HepG2 (cell line): ENCODE measurements around the gene HBEGF. TPM values are rescaled to one million over a fixed set of nuclear protein-coding genes. Genes with fewer than 3 reads are reported as not detected.
A peak's percentile ranks its signal among the peaks of the same experiment; 100 is the strongest.

ENCODE experiments used
- AFF4 ChIP-seq: sonication (generic); formaldehyde crosslinking; IDR thresholded peaks from 2 replicates; pipeline ENCODE4 v1.4.0; 2020; ENCODE audit warnings: missing genetic modification reagents
- CCAR2 ChIP-seq: fragments of 200-400 bp; formaldehyde crosslinking; optimal IDR thresholded peaks from 2 replicates; pipeline ENCODE3; 2018; ENCODE audit warnings: low read depth, mild to moderate bottlenecking, low read length, moderate library complexity
- GFI1 ChIP-seq: sonication (generic); formaldehyde crosslinking; IDR thresholded peaks from 2 replicates; pipeline ENCODE4 v1.5.0; 2020; ENCODE audit warnings: missing genetic modification reagents, mild to moderate bottlenecking, borderline replicate concordance
- HIVEP1 ChIP-seq: sonication (generic); formaldehyde crosslinking; IDR thresholded peaks from 2 replicates; pipeline ENCODE4 v1.4.0; 2020; ENCODE audit warnings: mild to moderate bottlenecking, missing genetic modification reagents
- HOXA5 ChIP-seq: sonication (generic); formaldehyde crosslinking; IDR thresholded peaks from 2 replicates; pipeline ENCODE4 v1.4.0; 2020; ENCODE audit warnings: missing genetic modification reagents
- IKZF5 ChIP-seq: IDR thresholded peaks from 2 replicates; pipeline ENCODE4 v1.6.1; 2018; ENCODE audit warnings: missing genetic modification reagents, mild to moderate bottlenecking, missing compliant biosample characterization
- JUND ChIP-seq: sonication (generic); formaldehyde crosslinking; IDR thresholded peaks from 2 replicates; pipeline ENCODE4 v1.8.0; 2022; ENCODE audit warnings: mild to moderate bottlenecking, missing genetic modification reagents
- NFE2 ChIP-seq: sonication (generic); formaldehyde crosslinking; IDR thresholded peaks from 2 replicates; pipeline ENCODE4 v1.4.0; 2020; ENCODE audit warnings: missing genetic modification reagents
- PLRG1 ChIP-seq: fragments of 450-650 bp; conservative IDR thresholded peaks from 2 replicates; pipeline ENCODE4 v1.6.1; 2016
- TEAD2 ChIP-seq: sonication (generic); formaldehyde crosslinking; IDR thresholded peaks from 2 replicates; pipeline ENCODE4 v1.9.0; 2021; ENCODE audit warnings: missing genetic modification reagents
- ZHX1 ChIP-seq: sonication (generic); formaldehyde crosslinking; IDR thresholded peaks from 2 replicates; pipeline ENCODE4 v1.8.1; 2022; ENCODE audit warnings: low read depth, mild to moderate bottlenecking, missing genetic modification reagents
- ZNF747 ChIP-seq: sonication (generic); formaldehyde crosslinking; IDR thresholded peaks from 2 replicates; pipeline ENCODE4 v1.8.1; 2023; ENCODE audit warnings: missing genetic modification reagents, mild to moderate bottlenecking, borderline replicate concordance
- ZNF850 ChIP-seq: sonication (generic); formaldehyde crosslinking; conservative IDR thresholded peaks from 2 replicates; pipeline ENCODE4 v1.9.0; 2021; ENCODE audit warnings: mild to moderate bottlenecking, missing genetic modification reagents
- ZSCAN12 ChIP-seq: sonication (generic); formaldehyde crosslinking; IDR thresholded peaks from 2 replicates; pipeline ENCODE4 v1.9.0; 2021; ENCODE audit warnings: mild to moderate bottlenecking, missing genetic modification reagents
- ZSCAN29 ChIP-seq: sonication (generic); formaldehyde crosslinking; conservative IDR thresholded peaks from 2 replicates; pipeline ENCODE4 v1.4.0; 2020; ENCODE audit warnings: mild to moderate bottlenecking, missing genetic modification reagents
- polyA plus RNA-seq, 8 experiments: library from polyadenylated mRNA; depleted of rRNA in 3 of 8; stranded (reverse) in 7 of 8; unstranded in 1 of 8; fragments of >200 nt; fragmentation: Illumina TruSeq in 4 of 8; extraction: Trizol in 4 of 8; gene quantifications; 2 replicates each; pipeline versions ENCODE4 v1.2.1 to v1.2.3, GENCODE V29; 2011 to 2016; ENCODE audit warnings: low read depth in 4 of 8, missing spikeins in 1 of 8, mixed read lengths in 1 of 8; ENCODE audit not compliant: insufficient read depth in 1 of 8
- total RNA-seq, 5 experiments: library from RNA; depleted of rRNA; stranded (reverse); fragments of >200 nt; fragmentation: Illumina TruSeq; extraction: Trizol; gene quantifications; 2 replicates each; pipeline ENCODE4 v1.2.3, GENCODE V29; 2016; ENCODE audit warnings: low read depth in 1 of 5

HBEGF gene
- total and polyA plus RNA-seq, 2 of the 13 experiments (the other 11 are each of a cell fraction or from before 2014, with no cell fraction given): 1.7 to 5.0 TPM

GRCh38 chr5:140372971-140373487, 26.6 kb upstream of the HBEGF start (continued):
- TF ChIP-seq ZSCAN12 (CRISPR knock-in tag) (no peak), TEAD2 (CRISPR knock-in tag) (no peak), HIVEP1 (CRISPR knock-in tag) (no peak), ZNF850 (CRISPR knock-in tag) (no peak), HOXA5 (CRISPR knock-in tag) (0 out of 2 replicates have a peak, but pooled peaks have one; percentile 40), NFE2 (CRISPR knock-in tag) (no peak), GFI1 (CRISPR knock-in tag) (no peak), ZNF747 (CRISPR knock-in tag) (no peak), ZSCAN29 (CRISPR knock-in tag) (no peak), IKZF5 (0 out of 2 replicates have a peak, but pooled peaks have one; percentile 32), PLRG1 (no peak), CCAR2 (no peak), ZHX1 (no peak), JUND (no peak), AFF4 (CRISPR knock-in tag) (no peak)
